ENCODE results near the gene KIAA1614.

The KIAA1614 gene, protein sequence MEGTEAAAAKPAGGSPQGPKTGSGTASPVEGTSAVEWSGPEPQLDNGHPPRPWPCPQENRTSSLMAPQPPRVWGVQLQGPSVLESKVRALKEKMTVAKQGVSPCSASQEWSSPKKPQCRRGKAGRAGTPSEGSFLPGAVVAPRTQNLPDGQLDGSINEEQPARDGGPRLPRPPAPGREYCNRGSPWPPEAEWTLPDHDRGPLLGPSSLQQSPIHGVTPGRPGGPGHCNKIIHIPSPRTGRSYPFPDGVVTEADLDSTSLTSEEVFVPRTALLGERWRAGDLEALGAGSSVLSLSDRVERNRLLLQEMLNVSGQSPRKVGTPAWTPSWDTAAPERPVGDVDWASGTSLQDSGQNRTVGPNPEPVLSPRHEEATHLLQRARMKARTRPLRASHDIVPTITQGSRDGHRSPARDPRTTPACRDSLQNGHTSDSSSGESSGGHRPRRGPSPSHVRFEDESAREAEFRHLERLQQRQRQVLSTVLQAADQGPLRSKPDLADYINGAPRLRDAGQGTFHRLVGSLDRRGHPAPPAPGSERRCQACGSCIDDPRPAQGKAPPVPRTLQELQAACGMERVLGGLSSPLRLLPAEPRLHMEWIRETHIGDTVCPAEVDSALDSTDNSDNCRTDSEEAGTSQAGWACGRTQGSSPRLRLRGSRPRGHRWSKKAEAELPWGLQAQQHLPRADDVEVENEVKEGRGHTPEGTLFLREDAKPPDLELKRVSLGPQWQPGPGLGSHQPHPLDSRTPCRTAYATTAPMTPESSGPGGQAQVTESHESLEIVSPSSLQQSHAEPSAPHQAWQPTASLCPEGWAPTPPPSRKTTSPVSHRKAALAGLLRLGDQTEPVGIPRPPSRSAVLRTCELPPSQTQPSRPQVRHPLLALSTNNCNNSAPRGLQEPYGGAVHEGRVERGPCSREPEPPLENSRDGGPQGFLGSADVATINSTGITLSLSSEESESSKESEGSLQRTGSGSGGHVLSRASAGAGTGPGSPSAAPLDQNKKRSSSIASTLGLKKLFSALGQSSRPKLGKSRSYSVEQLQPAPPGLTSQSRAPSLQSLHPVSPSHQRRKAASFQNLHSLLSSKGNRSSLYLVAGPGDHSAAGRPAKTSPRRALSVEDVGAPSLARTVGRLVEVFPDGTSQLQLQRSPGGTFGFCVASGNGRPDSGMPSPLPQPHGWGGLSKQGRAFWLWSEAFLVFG

DNA sequence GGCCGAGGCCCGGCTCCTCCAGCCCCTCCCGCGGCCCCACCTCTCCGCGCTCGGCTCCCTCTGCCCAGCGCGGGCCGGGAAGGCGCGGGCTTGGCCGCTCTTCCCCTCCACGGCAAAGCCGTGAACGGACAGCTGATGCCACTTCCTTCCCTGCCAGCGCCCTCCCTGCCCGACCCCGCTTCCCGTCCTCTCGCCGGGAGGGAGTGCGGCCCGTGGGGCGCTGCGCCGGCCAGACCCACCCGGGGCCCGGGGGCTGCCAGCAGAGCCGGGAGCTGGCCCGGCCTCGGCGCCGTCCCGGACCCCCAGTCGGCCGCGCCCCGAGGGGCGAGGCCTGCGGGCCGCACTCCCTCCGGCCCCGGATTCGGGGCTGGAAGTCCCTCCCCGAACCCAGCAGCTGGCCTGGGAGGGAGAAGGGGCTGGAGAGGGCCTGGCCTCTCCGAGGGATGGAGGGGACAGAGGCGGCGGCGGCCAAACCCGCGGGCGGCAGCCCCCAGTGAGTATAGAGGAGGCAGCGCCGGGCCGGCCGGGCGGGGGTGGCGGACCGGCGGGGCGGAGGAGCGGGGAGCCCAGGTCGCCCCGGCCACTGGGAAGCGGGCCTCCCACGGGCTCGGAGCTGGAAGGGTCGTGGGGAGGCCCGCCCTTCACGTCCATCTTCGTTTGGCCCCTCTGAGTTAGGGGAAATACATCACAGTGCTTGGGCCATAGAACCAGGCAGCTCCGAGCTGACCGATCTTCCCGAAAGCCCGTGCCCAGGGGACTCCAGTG is at the start of gene KIAA1614:
Gene KIAA1614, plus strand, starts transcription at position 97 of the 765 bp plus-strand sequence. Its CDS starts 347 bp downstream, at position 444.
- DNase-seq, result no peak

DNA sequence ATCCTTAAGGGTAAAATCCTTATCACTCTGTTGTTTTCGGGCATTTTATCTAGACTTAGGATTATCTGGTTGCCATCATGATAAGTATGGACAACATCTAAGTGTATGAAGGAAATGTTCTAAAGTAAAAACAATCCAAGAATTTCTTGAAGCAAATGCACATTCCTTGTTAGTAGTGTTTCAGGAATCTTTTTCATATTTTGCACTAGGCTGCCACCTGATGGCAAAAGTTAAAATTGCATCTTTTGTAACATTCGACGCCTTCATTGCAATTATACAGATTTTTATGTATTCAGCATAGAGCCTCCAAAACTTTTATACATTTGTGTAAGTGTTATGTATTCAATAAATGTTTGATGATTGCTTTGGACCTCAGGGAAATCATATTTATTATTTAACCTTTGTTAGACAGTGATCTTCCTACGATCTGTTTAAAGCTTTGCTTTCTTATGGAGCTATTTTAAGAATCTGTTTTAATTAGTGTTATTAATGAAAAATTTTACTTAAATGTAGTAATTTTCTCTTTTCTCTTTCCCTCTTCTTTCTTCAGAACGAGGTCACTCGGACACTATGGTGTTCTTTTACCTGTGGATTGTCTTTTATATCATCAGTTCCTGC is 49.4 kb upstream of the KIAA1614 start:
- peak; percentile 38 for DNase-seq

DNA sequence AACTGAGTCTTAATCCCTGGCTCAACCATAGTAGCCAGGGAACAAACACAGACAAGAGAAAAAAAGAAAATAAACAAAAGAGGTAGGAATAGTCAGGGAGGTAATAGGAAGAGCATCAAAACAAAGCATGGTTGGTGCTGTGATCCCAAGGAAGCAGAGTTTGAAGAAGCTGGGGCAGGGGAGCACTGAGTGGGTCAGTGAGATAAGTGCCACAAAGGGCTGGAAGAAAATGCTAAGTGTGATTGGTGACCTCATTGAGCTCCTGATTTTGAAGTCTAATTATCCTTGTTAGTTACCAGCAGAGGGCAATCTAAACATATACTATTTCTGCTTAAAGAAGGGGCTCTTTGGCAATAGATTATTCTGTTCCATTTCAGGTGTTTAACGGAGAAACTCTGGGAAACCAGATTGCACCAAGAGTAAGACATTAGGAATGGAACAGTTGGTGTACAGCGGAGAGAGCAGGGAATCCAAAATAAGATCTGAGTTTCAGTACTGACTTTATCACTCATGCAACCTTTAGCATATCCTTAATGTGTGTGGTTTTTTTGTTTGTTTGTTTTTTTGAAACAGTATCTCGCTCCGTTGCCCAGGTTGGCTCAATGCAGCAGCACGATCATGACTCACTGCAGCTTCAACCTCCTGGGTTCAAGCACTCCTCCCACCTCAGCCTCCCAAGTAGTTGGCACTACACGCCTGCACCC is 30.7 kb upstream of the KIAA1614 start:
- peak; percentile 49 for DNase-seq

DNA sequence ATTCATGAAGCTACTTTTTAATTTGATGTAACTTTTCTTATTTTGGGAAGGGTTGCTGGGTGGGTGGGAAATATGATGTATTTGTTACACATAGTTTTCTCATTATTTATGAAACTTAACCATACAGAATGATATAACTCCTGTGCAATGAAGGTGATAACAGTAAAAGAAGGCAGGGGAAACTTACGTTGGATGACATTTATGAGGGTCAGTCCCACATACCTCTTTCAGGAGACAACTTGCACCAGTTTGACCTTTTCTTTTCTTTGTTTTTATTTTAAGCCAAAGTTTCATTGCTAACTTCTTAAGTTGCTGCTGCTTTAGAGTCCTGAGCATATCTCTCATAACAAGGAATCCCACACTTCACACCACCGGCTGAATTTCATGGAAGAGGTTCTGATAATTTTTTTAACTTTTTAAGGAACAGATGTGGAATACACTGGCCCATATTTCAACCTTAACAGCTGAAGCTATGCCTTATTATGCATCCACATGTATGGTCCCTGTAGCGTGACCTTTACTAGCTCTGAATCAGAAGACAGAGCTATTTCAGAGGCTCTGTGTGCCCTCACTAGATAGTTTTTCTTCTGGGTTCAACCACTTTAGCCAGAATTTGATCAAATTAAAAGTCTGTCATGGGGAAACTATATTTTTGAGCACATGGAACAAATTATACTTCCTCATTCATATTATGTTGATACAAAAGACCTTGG is 28.0 kb upstream of the KIAA1614 start:
- no peak for DNase-seq

DNA sequence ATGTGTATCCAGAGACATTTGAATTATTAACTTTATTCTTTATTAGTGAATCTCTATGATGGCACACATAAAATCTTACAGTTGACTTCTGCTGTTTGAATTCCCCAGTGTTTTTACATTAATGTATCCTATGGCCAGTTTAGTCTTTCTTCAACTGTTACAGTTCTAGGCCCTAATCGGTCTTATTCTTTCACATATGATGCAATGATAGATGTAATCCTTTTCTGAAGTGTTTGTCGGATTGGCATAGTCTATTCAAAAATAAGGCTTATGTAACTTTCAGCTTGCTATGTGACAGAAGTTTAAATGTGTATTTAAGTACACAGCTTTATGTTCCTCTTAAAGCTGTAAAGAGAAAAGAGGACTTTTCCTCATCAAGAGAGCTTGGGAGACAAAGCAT is 26.4 kb upstream of the KIAA1614 start:
- no peak for DNase-seq

DNA sequence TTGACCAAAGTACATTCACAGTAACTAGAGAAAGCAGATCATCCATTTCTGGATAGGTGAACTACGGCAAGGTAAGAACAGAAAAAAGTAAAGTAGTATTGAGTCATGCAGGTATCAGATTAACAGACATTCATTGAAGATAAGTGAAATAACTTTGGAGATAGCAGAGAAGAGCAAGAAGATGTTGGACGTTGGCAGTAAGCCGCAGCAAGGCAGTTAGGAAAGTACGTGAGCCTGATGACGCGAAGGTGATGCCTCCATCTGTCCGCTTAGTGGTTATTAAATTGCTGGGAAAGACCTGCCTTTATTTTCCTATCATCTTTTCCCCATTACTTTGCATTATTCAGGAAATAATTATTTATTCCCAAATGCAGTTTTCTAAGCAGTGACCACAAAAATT is 24.9 kb upstream of the KIAA1614 start:
- no peak for DNase-seq

DNA sequence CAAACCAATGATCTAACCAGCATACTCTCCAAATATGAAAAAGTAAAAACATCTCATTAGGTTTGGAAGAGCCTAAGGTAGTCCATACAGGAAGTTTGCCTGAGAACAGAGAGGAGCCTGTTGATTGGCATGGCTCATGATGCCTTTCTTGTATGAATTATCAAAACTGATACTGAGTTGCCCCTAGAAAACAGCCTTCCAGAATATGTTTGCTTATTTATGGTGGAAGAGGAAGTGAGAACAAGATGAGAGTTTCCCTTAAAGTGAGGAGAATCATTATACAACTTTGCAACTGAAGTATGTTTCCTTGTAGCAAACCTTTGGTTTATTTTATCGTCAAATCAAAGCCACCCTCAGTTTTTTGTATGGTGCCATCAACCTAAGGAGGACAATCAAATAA is 23.8 kb upstream of the KIAA1614 start:
- no peak for DNase-seq

DNA sequence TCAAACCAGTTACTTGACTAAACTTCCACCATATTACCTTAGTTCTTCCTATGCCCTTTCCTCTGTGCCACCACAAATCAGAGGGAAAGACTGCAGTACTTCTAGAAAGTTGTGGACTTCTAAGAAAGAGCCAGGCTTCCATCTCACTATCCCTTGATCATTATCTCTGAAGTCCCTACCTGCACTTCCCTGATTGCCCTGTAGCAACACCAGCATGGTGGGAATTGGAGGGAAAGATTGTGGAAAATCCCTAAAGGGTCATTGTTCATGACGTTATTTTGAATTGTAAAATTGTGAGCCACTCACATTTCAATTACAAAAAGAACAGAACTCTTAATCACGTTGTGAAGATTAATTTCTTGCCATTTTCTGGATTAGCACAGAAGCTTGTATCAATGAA is 23.4 kb upstream of the KIAA1614 start:
- DNase-seq, result no peak

DNA sequence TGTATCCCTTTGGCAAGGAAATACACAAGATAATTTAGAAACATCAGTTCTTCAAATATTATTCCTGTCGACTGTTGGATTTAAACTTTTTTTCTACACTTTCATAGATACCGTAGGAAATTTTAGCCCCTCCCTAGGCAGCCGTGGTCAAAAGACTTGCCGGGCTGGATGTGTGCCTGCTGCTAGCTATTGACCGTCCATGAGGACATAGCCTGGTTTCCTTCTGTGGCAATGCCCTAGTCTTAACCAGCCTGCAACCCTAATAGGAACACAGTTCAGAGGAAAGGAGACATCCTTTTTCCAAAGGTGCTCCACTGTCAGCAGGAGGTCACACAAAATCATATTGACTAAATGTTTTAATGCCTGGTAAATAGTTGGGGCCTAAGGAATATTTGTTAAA is 20.4 kb upstream of the KIAA1614 start:
- no peak for DNase-seq

DNA sequence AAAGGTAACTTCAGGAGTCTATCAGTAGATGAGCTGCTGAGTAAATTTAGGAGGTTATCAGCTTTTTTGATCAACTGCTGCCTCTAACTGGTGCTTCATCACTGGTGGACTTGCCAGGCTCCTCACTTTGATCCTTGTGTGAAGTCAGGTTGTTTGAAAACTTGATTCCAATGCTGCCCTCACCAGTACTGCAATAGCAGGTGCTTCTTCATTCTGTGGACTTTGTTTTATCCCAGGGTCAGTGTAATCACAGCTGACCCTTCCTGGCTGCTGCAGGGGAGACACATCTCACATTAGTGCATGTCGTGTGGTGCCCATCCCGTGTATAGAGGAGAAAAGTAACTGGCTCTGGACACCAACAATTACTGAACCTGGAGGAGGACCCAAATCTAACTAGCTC is 20.0 kb upstream of the KIAA1614 start:
- no peak for DNase-seq

DNA sequence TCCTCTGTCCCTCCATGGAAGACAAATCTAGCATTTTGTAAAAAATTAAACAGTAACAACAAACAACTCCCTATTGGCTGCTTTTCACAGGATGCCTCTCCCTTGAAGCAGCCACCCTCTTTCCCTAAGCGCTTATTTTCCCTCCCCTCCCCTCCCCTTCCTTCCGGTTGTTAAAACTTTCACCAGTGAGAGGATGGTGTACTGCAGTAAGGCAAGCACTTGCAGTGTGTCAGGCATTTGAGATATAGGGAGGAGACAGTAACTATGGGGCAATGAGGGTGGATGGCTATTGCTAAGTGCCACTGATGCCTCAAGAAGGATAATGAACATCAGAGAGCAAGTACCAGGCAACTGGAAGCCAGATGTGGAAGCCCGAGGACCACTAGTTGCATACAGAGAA is 19.1 kb upstream of the KIAA1614 start:
- no peak for DNase-seq

DNA sequence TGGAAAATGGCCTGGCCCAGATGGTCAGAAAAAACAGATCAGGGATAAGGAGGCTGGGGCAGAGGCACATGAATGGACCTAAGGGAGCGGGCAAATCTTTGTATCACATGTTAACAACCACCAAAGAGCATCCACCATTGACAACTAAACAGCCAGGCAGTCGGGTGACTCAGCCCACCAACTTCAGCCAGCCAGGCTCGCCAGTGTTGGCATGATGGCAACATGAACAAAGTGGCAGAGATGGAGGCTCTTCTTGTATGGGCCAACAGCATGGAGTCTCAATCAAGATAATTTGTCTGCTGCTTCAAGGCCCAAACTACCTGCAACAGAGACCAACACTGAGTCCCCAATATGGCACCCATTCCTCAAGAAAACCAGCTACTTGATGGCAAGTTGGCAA is 16.5 kb upstream of the KIAA1614 start:
- no peak for DNase-seq

DNA sequence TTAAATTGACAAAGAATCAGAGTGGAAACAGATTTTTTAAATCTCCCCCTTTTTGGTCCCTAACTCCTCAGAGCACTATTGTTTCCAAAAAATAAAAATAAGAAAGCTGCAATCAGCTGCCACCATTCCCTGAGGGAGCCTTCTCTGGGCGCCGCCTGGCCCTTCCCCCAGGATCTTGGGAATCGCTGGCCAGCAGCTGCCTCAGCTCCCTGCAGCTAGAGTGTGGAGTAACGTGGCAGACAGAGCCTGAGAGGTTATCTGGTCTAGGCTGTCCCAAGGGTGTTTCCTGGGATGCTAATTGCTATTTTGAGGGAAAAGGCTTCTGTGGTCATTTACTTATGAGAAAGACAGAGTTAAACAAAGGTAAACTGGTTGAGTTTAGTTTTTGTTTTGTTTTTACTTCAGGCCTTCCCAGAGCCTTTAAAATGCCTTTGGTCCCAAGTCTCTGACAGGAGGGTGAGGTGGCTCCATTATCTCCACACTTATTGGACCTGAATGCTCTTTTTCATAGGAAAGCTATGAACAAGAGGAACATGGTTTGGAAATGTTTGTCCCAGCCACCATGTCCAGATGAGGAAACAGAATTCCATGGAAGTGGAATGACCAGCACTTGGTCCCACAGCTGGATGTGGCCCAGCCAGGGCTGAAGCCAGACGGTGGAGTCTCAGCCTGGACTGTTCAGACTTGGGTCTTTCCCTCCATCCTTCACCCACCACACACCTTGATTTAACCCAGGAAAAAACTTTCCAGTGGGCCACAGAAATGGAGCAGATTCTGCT is 14.1 kb upstream of the KIAA1614 start:
- DNase-seq, result no peak

DNA sequence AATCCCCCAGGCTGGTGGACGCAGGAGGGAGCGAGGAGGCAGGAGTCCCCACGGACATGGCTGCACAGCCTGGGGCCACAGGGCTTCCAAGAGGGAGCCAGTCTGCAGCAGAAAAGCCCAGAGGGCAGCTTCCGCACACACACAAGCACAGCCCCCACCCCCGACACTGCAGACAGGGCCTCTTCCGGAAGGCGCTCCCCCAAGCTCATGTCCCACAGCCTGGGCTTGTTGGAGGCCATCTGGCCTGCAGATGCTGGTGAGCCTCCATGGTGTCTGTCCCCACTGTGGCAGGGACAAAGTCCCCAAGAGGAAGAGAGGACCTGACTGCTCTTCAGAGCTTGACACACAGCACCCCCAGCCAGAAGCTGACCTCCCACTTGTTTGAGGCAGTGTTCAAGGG is 13.4 kb upstream of the KIAA1614 start:
- no peak for DNase-seq

DNA sequence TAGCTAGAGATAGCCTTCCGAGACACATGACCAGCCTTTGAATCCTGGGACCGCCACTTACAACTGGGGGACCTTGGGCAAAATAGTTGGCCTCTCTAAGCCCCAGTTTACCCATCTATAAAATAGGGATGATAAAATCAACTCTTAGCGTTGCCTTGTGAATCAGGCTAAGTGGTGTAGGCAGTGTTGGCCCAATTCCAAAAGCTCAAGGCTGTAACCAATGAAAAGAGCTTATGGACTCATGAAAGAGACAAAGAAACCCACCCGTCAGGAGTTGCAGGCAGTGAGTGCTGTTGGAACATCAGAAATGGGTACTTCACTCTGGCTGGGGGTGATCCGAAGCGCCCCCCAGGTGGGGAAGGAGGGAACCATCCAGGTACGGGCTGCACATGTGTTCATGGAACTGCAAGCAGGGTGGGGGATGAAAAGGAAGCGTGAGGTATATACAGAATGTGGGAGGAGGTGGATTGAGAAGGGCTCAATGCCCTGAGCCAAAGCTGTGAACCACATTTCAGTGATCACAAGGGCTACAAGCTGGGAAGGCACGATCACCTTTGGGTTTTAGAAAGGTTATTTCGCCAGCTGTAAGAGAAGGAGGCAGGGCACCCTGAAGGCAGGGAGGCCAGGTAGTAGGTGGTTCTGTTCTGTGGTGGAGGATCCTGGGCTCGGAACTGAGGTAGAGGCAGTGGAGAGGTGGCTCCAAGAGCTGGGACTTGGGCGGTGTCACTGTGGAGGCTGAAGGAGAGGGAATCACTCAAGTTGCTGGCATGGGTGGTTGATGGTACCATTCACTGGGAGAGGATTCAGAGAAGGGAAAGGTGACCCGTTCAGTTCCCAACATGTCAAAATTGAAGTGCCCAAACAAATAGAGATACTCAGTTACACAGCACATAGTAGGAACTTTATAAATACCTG is 11.4 kb upstream of the KIAA1614 start:
- no peak for DNase-seq

DNA sequence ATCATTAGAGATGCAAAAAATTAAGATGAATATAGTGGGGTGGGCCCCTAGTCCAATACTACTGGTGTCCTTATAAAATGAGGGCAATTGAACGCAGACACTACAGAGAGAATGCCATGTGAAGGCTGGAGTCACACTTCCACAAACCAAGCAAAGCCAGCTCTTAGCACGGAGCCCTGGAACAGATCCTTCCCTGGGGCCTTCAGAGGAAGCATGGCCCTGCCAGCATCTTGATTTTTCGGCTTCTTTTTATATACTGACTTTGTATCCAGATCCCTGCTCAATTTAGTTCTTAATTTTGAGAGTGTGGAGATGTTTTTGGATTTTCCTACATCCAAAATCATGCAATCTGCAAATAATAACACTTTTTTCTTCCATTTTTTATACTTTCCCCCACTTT is 10.2 kb upstream of the KIAA1614 start:
- no peak for DNase-seq

DNA sequence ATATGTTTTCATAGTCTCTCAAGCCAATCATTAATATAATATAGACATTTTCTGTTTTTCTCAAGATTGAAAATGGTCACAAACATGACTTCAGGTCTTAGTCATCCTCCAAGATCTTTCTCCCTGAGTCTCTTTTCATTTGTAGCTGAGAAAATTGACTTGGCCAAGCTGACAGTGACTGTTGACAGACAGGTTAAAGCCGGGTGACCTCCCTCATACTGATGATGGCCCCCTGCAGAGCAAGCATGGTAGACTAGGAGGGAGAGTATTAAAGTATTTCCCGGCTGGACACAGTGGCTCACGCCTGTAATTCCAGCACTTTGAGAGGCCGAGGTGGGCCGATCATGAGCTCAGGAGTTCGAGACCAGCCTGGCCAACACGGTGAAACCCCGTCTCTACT is 6.8 kb upstream of the KIAA1614 start:
- no peak for DNase-seq

DNA sequence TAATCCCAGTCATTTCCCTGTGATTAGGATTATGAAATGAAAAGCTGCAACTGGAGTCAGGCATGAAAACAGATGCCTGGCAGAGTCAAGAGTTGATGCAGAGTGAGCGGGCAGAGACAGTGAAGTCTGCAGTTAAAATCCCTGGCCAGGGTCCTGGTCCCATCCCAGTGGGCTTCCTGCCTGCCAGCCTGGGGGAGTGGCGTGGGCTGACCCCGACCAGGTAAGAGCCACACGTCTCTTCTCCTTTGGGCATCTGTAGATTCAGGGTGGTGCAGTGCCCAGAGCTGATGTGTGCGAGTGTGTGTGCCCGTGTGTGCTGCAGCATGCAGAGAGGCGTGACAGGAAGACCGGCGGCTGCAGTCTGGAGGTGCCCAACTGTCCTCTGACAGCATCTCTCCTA is 6.2 kb upstream of the KIAA1614 start:
- no peak for DNase-seq

Measured in NCI-H1048 (cell line).